ENCODE measurements around the gene MAPK8.

MAPK8 gene

DNA sequence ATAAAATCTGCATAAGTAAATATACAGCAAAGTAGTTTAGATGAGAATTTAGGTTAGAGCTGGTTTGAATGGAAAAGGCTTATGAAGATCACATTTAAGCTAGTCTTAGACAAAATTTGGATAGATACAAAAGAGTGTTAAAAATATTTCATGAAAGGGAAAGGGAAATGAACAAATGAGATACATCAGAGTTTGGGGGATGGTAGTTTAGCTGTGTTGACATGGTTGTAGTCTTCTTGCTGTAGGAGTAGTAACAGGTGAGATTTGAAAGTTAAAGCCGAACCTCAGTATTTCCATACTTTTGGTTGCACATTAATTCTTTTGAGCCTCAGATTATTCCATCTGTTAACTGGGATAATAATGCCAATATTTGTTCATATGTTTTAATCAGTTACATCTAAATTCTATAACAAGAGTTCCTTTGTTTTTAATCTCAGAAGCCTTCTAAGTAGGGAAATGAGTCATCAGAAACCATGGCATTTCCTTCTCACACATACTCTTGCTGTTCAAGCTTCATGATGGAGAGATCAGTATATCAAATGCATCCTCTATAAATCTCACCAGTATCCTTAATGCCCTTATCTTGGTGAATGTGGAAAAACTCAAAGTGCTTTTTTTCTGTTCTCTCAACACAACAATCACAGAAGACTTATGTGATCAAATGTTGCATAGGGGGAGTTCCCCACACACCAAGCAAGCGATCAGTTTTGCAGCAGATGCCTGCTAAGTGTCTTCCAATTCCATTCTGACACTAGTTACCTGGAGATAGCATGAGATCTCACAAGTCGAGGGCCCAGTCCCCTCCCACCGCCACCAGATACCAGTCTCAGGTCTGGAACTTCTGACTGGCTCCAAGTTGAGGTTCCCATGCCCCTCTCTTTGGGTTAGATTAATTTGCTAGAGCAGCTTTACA, 84.7 kb downstream of the MAPK8 start:
- H3K9me3 ChIP-seq (ENCODE audit: control insufficient read depth, insufficient read depth, low read length) = no peaks in the 10 kb centered on the region
- H3K27me3 ChIP-seq (ENCODE audit: control insufficient read depth, insufficient read depth, low read length) = no peaks in the 10 kb centered on the region
- H3K36me3 ChIP-seq (ENCODE audit: control insufficient read depth, insufficient read depth, low read length) = no peaks in the 10 kb centered on the region
- no peak overlapping the region for H3K9ac ChIP-seq (ENCODE audit: low read depth, low read length)
- H3K4me1 ChIP-seq (ENCODE audit: control insufficient read depth, insufficient read depth, low read length) = peaks cover 2% of the 10 kb centered on the region
- no peak overlapping the region for H3K4me3 ChIP-seq (ENCODE audit: low read depth, low read length)

DNA sequence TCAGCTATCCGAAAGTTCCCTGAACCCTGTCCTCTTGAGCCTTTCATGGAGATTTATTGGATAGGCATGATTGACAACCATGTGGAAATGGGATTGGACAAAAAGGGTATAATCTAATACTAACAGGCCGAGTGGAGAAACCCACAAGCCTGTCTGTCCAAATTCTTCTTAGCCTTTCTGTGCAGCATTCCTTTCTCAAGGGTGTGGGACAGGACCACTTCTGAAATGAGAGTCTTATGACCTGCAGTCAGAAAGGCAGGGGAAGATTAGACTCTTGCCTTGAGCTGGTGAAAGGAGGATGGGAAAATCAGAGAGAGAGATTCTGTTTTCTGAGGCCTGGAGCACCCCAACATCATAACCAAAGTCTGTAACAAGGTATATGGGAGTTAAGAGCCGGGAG, 85.5 kb downstream of the MAPK8 start:
- H3K4me3 ChIP-seq (ENCODE audit: low read depth, low read length) = no peak overlapping the region
- H3K9me3 ChIP-seq (ENCODE audit: control insufficient read depth, insufficient read depth, low read length) = no peaks in the 10 kb centered on the region
- H3K4me1 ChIP-seq (ENCODE audit: control insufficient read depth, insufficient read depth, low read length) = peaks cover 2% of the 10 kb centered on the region
- no peaks in the 10 kb centered on the region for H3K27me3 ChIP-seq (ENCODE audit: control insufficient read depth, insufficient read depth, low read length)
- no peak overlapping the region for H3K9ac ChIP-seq (ENCODE audit: low read depth, low read length)
- H3K36me3 ChIP-seq (ENCODE audit: control insufficient read depth, insufficient read depth, low read length) = no peaks in the 10 kb centered on the region

DNA sequence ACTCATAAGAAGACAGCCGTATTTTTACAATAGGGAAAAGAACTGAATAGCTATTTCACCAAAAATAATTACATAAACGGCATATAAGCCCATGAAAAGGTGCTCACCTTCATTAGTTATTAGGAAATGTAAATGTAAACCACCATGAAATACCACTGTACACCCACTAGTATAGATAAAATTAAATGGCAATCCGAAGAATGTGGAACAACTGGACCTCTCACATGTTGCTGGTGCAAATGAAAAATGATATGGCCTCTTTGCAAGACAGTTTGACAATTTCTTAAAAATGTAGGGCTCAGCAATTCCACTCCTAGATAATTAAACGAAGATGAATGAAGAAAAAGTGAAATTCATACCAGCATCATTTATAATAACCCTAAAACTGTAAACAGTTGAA, 91.8 kb downstream of the MAPK8 start:
- Histone ChIP-seq H3K9ac (ENCODE audit: low read depth, low read length) (no peak overlapping the region), H3K9me3 (ENCODE audit: control insufficient read depth, insufficient read depth, low read length) (no peaks in the 10 kb centered on the region), H3K4me1 (ENCODE audit: control insufficient read depth, insufficient read depth, low read length) (peaks cover 19% of the 10 kb centered on the region), H3K4me3 (ENCODE audit: low read depth, low read length) (no peak overlapping the region), H3K27me3 (ENCODE audit: control insufficient read depth, insufficient read depth, low read length) (no peaks in the 10 kb centered on the region), H3K36me3 (ENCODE audit: control insufficient read depth, insufficient read depth, low read length) (no peaks in the 10 kb centered on the region)

DNA sequence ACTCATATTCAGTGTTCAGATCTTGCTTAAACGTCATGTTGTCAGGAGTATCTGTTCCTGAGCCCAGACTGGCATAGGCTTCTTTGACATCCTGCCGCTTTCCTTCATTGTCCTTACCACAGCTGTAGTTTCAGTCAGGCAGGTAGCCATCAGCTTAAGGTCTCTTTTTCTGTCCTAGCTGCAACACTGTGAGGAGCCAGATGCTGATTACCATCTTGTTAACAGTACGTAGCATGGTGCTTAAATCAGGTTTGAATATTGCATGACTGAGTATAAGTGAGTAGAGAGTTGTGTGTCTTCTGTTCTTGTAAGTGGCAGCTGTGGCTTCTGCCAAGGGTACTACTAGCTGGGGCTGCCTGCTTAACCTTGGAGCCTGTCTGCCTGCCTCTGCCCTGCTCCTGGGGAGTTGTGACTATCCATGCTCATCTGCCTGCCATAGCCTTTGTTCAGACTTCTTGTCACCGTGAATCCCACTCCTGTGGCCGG, 92.6 kb downstream of the MAPK8 start:
- Histone ChIP-seq H3K4me1 (ENCODE audit: control insufficient read depth, insufficient read depth, low read length) (peaks cover 19% of the 10 kb centered on the region), H3K9me3 (ENCODE audit: control insufficient read depth, insufficient read depth, low read length) (no peaks in the 10 kb centered on the region), H3K27me3 (ENCODE audit: control insufficient read depth, insufficient read depth, low read length) (no peaks in the 10 kb centered on the region), H3K36me3 (ENCODE audit: control insufficient read depth, insufficient read depth, low read length) (no peaks in the 10 kb centered on the region), H3K4me3 (ENCODE audit: low read depth, low read length) (no peak overlapping the region), H3K9ac (ENCODE audit: low read depth, low read length) (no peak overlapping the region)

DNA sequence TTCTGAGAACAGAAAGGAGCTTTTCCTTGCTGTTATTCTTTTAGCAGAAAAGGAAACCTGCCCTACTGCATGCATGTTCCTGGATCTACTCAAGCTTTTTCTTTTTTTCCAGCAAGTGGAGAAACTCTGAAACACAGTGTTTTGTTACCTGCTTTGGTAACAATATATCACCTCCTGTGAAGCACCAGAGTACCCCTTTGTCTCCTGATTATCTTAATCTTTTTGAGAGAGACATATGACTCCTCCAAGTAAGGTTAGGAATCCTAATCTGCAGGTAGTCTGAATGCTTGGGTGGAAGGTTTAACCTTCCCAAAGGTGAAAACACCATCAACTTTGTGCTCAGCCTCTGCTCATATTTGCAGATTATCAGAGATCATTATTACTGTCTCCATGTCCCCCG, 93.1 kb downstream of the MAPK8 start:
- Histone ChIP-seq H3K4me3 (ENCODE audit: low read depth, low read length) (no peak overlapping the region), H3K36me3 (ENCODE audit: control insufficient read depth, insufficient read depth, low read length) (no peaks in the 10 kb centered on the region), H3K9me3 (ENCODE audit: control insufficient read depth, insufficient read depth, low read length) (no peaks in the 10 kb centered on the region), H3K9ac (ENCODE audit: low read depth, low read length) (no peak overlapping the region), H3K27me3 (ENCODE audit: control insufficient read depth, insufficient read depth, low read length) (no peaks in the 10 kb centered on the region), H3K4me1 (ENCODE audit: control insufficient read depth, insufficient read depth, low read length) (peaks cover 19% of the 10 kb centered on the region)

DNA sequence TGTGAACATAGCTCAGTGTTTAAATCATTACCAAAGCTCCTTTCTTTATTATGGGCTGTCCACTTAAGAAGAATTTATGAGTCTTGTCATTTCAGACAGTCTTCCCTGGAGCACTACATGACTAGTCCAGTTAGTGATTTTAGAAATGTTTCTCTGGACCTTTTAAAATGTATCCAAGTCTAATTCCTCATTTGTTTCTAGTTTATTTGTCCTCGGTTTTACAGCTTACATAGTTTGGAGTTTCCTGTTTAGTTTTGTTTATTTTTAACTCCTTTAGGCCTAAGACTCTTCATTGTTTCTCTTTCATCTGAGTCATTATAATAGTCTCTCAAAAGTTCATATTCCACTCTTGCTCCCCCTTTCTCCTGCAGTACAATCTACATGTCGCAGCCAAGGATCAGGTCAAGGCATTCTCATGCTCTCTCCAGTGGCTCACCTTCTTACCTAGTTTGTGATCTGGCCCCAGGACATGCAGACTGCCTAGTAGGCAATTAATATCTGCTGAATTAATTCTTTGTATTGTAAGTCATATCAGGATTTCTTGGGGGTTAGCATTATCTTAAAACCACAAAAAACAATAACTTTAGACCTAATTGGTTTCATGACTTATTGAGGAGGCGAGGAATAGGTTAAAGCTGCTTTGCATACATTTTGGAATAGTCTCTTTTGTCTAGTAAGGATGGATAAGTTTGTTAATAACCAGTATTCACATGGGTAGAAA, 93.8 kb downstream of the MAPK8 start:
- H3K36me3 ChIP-seq (ENCODE audit: control insufficient read depth, insufficient read depth, low read length) = no peaks in the 10 kb centered on the region
- H3K9me3 ChIP-seq (ENCODE audit: control insufficient read depth, insufficient read depth, low read length) = no peaks in the 10 kb centered on the region
- no peaks in the 10 kb centered on the region for H3K27me3 ChIP-seq (ENCODE audit: control insufficient read depth, insufficient read depth, low read length)
- H3K4me3 ChIP-seq (ENCODE audit: low read depth, low read length) = no peak overlapping the region
- H3K9ac ChIP-seq (ENCODE audit: low read depth, low read length) = no peak overlapping the region
- peaks cover 19% of the 10 kb centered on the region for H3K4me1 ChIP-seq (ENCODE audit: control insufficient read depth, insufficient read depth, low read length)

DNA sequence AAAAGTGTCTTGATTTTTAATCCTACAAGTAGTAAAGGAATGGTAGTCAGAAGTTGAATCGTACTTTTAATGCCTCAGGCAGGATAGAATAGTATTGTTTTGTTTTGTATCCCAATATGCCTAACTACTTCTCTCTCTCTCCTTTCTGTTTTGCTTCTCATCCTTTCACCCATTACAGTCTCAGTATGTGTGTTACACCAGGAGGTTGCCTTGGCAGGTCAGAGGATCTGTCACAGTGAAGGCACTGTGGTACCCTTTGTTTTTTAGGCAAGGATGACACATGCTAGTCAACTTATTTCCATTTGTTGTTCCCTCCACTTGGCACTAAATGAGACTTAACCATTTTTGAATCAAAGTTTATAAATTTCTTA, 94.4 kb downstream of the MAPK8 start:
- H3K27me3 ChIP-seq (ENCODE audit: control insufficient read depth, insufficient read depth, low read length) = no peaks in the 10 kb centered on the region
- no peaks in the 10 kb centered on the region for H3K9me3 ChIP-seq (ENCODE audit: control insufficient read depth, insufficient read depth, low read length)
- no peak overlapping the region for H3K4me3 ChIP-seq (ENCODE audit: low read depth, low read length)
- H3K9ac ChIP-seq (ENCODE audit: low read depth, low read length) = no peak overlapping the region
- peaks cover 19% of the 10 kb centered on the region for H3K4me1 ChIP-seq (ENCODE audit: control insufficient read depth, insufficient read depth, low read length)
- H3K36me3 ChIP-seq (ENCODE audit: control insufficient read depth, insufficient read depth, low read length) = no peaks in the 10 kb centered on the region

DNA sequence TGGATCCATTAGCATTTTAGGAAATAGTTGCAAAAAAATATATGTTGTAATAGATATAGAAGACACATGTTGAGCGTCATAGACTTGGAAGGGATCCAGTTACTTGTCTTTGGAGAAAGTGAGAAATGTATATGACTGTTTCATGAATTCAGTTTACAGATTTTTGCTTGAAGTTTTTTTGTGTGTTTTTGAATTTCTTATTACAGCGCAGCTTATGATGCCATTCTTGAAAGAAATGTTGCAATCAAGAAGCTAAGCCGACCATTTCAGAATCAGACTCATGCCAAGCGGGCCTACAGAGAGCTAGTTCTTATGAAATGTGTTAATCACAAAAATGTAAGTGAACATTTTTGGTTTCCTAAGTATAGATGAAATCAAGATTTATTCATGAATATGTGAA, 98.2 kb downstream of the MAPK8 start:
- Histone ChIP-seq H3K9me3 (ENCODE audit: control insufficient read depth, insufficient read depth, low read length) (no peaks in the 10 kb centered on the region), H3K27me3 (ENCODE audit: control insufficient read depth, insufficient read depth, low read length) (no peaks in the 10 kb centered on the region), H3K9ac (ENCODE audit: low read depth, low read length) (no peak overlapping the region), H3K36me3 (ENCODE audit: control insufficient read depth, insufficient read depth, low read length) (no peaks in the 10 kb centered on the region), H3K4me1 (ENCODE audit: control insufficient read depth, insufficient read depth, low read length) (peaks cover 5% of the 10 kb centered on the region), H3K4me3 (ENCODE audit: low read depth, low read length) (no peak overlapping the region)

DNA sequence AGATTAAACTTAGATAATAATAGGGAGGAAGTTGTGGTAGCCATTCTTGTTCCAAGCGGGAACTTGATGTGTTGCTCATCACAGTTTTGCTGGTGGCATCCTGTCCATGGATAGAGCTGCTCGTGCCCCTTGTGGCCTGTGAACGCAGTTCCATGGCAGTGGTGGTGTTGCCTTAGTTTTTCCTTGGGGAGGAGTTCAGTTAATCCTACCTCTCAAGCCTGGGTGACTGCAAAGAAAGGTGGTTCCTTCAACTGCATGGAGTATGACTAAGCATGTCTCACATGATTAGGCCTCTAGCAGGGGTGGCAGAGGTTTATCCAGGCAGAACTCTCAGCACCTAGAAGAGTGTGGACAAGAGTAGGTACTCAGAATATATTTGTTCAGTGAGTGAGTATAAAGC, 99.7 kb downstream of the MAPK8 start:
- no peaks in the 10 kb centered on the region for H3K36me3 ChIP-seq (ENCODE audit: control insufficient read depth, insufficient read depth, low read length)
- no peaks in the 10 kb centered on the region for H3K9me3 ChIP-seq (ENCODE audit: control insufficient read depth, insufficient read depth, low read length)
- H3K4me1 ChIP-seq (ENCODE audit: control insufficient read depth, insufficient read depth, low read length) = no peaks in the 10 kb centered on the region
- H3K9ac ChIP-seq (ENCODE audit: low read depth, low read length) = no peak overlapping the region
- H3K27me3 ChIP-seq (ENCODE audit: control insufficient read depth, insufficient read depth, low read length) = no peaks in the 10 kb centered on the region
- no peak overlapping the region for H3K4me3 ChIP-seq (ENCODE audit: low read depth, low read length)

DNA sequence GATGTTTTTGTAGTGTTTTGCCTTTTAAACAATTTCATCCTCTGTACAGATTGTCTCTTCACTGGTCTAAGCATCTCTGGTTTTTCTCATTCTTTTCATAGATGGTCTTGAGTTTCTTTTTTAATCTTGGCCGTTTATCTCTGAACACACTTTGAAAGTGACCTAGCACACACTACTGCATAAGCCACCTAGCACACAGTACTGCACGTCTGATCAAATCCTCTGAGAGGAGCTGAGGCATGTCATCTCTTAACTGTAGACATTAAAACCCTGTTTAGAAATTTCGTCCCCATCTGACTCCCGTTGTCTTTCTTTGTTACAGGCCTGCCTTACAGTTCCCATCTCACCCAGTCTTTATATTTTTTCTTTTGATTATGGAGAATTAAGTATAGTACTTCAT, 100.2 kb downstream of the MAPK8 start:
- H3K36me3 ChIP-seq (ENCODE audit: control insufficient read depth, insufficient read depth, low read length) = no peaks in the 10 kb centered on the region
- H3K4me3 ChIP-seq (ENCODE audit: low read depth, low read length) = no peak overlapping the region

DNA sequence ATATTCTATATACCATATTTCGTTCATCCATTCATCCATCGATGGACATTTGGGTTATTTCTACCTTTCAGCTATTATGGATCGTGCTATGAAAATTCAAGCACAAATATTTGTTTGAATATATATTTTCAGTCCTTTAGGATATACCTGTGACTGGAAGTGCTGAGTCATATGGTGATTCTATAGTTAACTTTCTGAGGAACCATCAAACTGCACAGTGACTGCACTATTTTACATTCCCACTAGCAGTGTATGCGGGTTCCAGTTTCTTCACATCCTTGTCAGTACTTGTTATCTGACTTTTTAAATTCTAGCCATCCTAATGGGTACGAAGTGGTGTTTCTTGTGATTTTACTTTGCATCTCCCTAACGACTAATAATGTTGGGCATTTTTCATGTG, 104.0 kb downstream of the MAPK8 start:
- Histone ChIP-seq H3K9ac (ENCODE audit: low read depth, low read length) (no peak overlapping the region), H3K36me3 (ENCODE audit: control insufficient read depth, insufficient read depth, low read length) (no peaks in the 10 kb centered on the region), H3K27me3 (ENCODE audit: control insufficient read depth, insufficient read depth, low read length) (no peaks in the 10 kb centered on the region), H3K4me3 (ENCODE audit: low read depth, low read length) (no peak overlapping the region), H3K9me3 (ENCODE audit: control insufficient read depth, insufficient read depth, low read length) (no peaks in the 10 kb centered on the region), H3K4me1 (ENCODE audit: control insufficient read depth, insufficient read depth, low read length) (no peaks in the 10 kb centered on the region)

More for the DNA sequence above, 100.2 kb downstream of the MAPK8 start:
- H3K27me3 ChIP-seq (ENCODE audit: control insufficient read depth, insufficient read depth, low read length) = no peaks in the 10 kb centered on the region
- H3K9ac ChIP-seq (ENCODE audit: low read depth, low read length) = no peak overlapping the region
- no peaks in the 10 kb centered on the region for H3K4me1 ChIP-seq (ENCODE audit: control insufficient read depth, insufficient read depth, low read length)
- H3K9me3 ChIP-seq (ENCODE audit: control insufficient read depth, insufficient read depth, low read length) = no peaks in the 10 kb centered on the region

DNA sequence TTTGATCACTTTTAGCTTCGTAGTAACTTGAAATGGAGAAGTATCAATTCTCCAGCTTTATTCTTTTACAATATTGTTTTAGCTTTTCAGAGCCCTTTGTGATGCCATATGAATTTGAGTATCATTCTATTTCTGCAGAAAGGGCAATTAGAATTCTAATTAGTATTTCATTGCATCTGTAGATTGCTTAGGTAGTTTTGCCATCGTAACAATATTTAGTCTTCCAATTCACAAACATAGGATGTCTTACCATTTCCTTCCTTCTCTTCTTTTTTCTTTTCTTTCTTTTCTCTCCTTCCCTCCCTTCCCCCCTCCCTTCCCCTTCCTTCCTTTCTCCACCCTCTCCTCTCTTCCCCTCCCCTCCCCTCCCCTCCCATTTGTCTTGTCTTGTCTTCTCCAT, 105.0 kb downstream of the MAPK8 start:
- Histone ChIP-seq H3K4me1 (ENCODE audit: control insufficient read depth, insufficient read depth, low read length) (no peaks in the 10 kb centered on the region), H3K9me3 (ENCODE audit: control insufficient read depth, insufficient read depth, low read length) (no peaks in the 10 kb centered on the region), H3K4me3 (ENCODE audit: low read depth, low read length) (no peak overlapping the region), H3K27me3 (ENCODE audit: control insufficient read depth, insufficient read depth, low read length) (no peaks in the 10 kb centered on the region), H3K36me3 (ENCODE audit: control insufficient read depth, insufficient read depth, low read length) (peaks cover 3% of the 10 kb centered on the region), H3K9ac (ENCODE audit: low read depth, low read length) (no peak overlapping the region)
